Spleen (tissue), 7 donors: Measurements from ENCODE around the gene ALG8.

Source experiments
- POLR2AphosphoS5 ChIP-seq, 3 donors: sonication (generic); formaldehyde crosslinking; IDR thresholded peaks; one replicate each; pipeline ENCODE4 v1.5.1; 2017; ENCODE audit warnings: antibody characterized with exemption in 3 of 3
- TF ChIP-seq, protein P1 (sequence below), 11 experiments: fragments of 200-600 bp in 7 of 11; fragments of 450-650 bp in 4 of 11; sonication (generic) in 4 of 11; IDR thresholded peaks in 8 of 11; conservative IDR thresholded peaks in 3 of 11; 1 replicate in 7 of 11; 2 replicates in 4 of 11; pipeline versions ENCODE4 v1.4.0 to v1.8.0; 2016 to 2021; ENCODE audit warnings: antibody characterized with exemption in 11 of 11, inconsistent platforms in 4 of 11, mild to moderate bottlenecking in 1 of 11
- donor health status: DM: no; HTN: no; CAD: no; lungs with moderate emphysema.
- donor health status: DM: no; HTN: no; CAD: no.
- donor health status: DM: no; HTN: no; CAD: no.

DNA sequence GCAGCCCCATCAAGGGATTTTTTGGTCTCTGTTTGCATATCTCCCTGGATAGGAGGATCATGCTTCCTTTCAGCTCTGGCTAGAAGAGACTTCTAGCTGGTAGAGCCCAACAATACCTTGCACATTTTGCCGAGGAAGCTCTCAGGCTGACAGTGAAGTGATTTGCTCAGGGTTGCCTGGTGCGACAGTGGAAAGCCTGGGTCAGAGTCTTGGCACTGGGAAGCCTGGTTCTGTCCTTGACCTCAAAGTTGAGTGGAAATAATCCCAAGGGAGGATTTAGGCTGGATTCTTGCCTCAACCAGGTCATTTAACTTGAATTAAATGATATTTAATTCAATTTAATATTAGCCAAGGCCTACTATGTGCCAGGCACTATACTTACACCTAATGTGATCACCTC lies 24.4 kb upstream of the ALG8 start:
- TF ChIP-seq, protein P1, sequence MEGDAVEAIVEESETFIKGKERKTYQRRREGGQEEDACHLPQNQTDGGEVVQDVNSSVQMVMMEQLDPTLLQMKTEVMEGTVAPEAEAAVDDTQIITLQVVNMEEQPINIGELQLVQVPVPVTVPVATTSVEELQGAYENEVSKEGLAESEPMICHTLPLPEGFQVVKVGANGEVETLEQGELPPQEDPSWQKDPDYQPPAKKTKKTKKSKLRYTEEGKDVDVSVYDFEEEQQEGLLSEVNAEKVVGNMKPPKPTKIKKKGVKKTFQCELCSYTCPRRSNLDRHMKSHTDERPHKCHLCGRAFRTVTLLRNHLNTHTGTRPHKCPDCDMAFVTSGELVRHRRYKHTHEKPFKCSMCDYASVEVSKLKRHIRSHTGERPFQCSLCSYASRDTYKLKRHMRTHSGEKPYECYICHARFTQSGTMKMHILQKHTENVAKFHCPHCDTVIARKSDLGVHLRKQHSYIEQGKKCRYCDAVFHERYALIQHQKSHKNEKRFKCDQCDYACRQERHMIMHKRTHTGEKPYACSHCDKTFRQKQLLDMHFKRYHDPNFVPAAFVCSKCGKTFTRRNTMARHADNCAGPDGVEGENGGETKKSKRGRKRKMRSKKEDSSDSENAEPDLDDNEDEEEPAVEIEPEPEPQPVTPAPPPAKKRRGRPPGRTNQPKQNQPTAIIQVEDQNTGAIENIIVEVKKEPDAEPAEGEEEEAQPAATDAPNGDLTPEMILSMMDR (IDR thresholded peaks at IDR 0.05 in 8 of 11, conservative IDR thresholded peaks at IDR 0.05 in 3 of 11): no peak
- TF ChIP-seq POLR2AphosphoS5 (IDR thresholded peaks at IDR 0.05): no peak
